GM12878 (cell line): ENCODE measurements around the gene ARHGAP21. TPM values are rescaled to one million over a fixed set of nuclear protein-coding genes. Genes with fewer than 3 reads are reported as not detected.

Source experiments
- ATAC-seq: fragments of 200-7000 bp; cut with Tn5 transposase; 3 replicates; pipeline ENCODE4 v1.9.1; 2020; ENCODE audit warnings: mild to moderate bottlenecking, moderate library complexity
- BruUV-seq: library from RNA; stranded (reverse); fragments of 400-500 nt; replicated peaks from 2 replicates; lab custom pipeline; 2021; lab: Mats Ljungman, UMichigan
- CTCF ChIA-PET: fragments of 300-600 bp; sonication (Branson Sonifier 250); formaldehyde crosslinking; extraction: SDS; loops from one replicate; lab custom pipeline; 2021; ENCODE audit warnings: inconsistent platforms; lab: Yijun Ruan, JAX
- POLR2A ChIA-PET: fragments of 350-600 bp; formaldehyde crosslinking; extraction: SDS; loops from one replicate; lab custom pipeline; 2021; ENCODE audit warnings: inconsistent platforms; lab: Charles Lee
- RAD21 ChIA-PET: fragments of 300-600 bp; sonication (Branson Sonifier 250); formaldehyde crosslinking; loops from one replicate; lab custom pipeline; 2023; ENCODE audit warnings: antibody characterized with exemption; ENCODE audit not compliant: unreplicated experiment; lab: Charles Lee
- SMC1A ChIA-PET: fragments of 300-600 bp; sonication (Branson Sonifier 250); formaldehyde crosslinking; loops from one replicate; lab custom pipeline; 2023; ENCODE audit not compliant: unreplicated experiment, uncharacterized antibody; lab: Charles Lee
- DNase-seq: peaks from one replicate; pipeline ENCODE4 v3.0.0-alpha.2; 2011; ENCODE audit warnings: low read depth, low spot score
- FAIRE-seq: peaks from 3 replicates; lab custom pipeline; 2011; peaks lifted over from hg19 to GRCh38; lab: Jason Lieb, UNC
- H2AFZ ChIP-seq: 2 replicates; pipeline ENCODE4 v1.6.0; 2011; ENCODE audit warnings: low read depth, low read length, control low read depth; ENCODE audit not compliant: control insufficient read depth
- H3K27ac ChIP-seq: 2 replicates; pipeline ENCODE4 v1.5.1; 2011; ENCODE audit warnings: control low read depth; ENCODE audit not compliant: control insufficient read depth, insufficient read depth
- H3K27me3 ChIP-seq, 2 experiments: replicated peaks in 1 of 2; 2 replicates each; pipeline versions ENCODE4 v1.6.0 to v1.6.1; 2011; ENCODE audit warnings: low read length in 1 of 2; ENCODE audit not compliant: control insufficient read depth in 2 of 2, insufficient read depth in 2 of 2
- H3K36me3 ChIP-seq, 2 experiments: 2 replicates each; pipeline ENCODE4 v1.5.1; 2011; ENCODE audit warnings: low read length in 1 of 2; ENCODE audit not compliant: control insufficient read depth in 2 of 2, insufficient read depth in 2 of 2
- H3K4me1 ChIP-seq: 2 replicates; pipeline ENCODE4 v1.6.1; 2011; ENCODE audit warnings: mild to moderate bottlenecking, low read length, moderate library complexity, mixed read lengths; ENCODE audit not compliant: control insufficient read depth, insufficient read depth
- H3K4me2 ChIP-seq: 2 replicates; pipeline ENCODE4 v1.6.0; 2011; ENCODE audit warnings: control low read depth; ENCODE audit not compliant: control insufficient read depth, insufficient read depth
- H3K4me3 ChIP-seq: fragments of 200-600 bp; sonication (generic); 2 replicates; pipeline ENCODE4 v1.5.1; 2016
- H3K79me2 ChIP-seq: 2 replicates; pipeline ENCODE4 v1.6.0; 2011; ENCODE audit warnings: low read length; ENCODE audit not compliant: control insufficient read depth, insufficient read depth
- H3K9ac ChIP-seq: 2 replicates; pipeline ENCODE4 v1.8.0; 2011; ENCODE audit warnings: low read length, control low read depth, mixed read lengths; ENCODE audit not compliant: control insufficient read depth, insufficient read depth
- H3K9me3 ChIP-seq: replicated peaks from 3 replicates; pipeline ENCODE4 v1.5.1; 2011; ENCODE audit warnings: mild to moderate bottlenecking, low read length; ENCODE audit not compliant: control insufficient read depth, insufficient read depth
- H4K20me1 ChIP-seq: 2 replicates; pipeline ENCODE4 v1.6.0; 2011; ENCODE audit not compliant: control insufficient read depth, insufficient read depth
- CBX3 ChIP-seq: fragments of 200-600 bp; sonication (generic); IDR thresholded peaks from 2 replicates; pipeline ENCODE4 v1.6.1; 2016; ENCODE audit warnings: low read depth, borderline replicate concordance
- CEBPB ChIP-seq, 2 experiments: fragments of 150-350 bp in 1 of 2; IDR thresholded peaks; 2 replicates each; pipeline ENCODE4 v1.6.1; 2012 to 2014; ENCODE audit warnings: low read depth in 2 of 2, low read length in 2 of 2, borderline replicate concordance in 1 of 2, inconsistent platforms in 1 of 2
- FOS ChIP-seq: IDR thresholded peaks from 3 replicates; pipeline ENCODE4 v1.6.1; 2011; ENCODE audit warnings: borderline replicate concordance; ENCODE audit not compliant: insufficient read length; ENCODE audit errors: extremely low read depth
- LARP7 ChIP-seq: fragments of 450-650 bp; IDR thresholded peaks from 2 replicates; pipeline ENCODE4 v1.6.1; 2017; ENCODE audit warnings: mild to moderate bottlenecking
- USF1 ChIP-seq: IDR thresholded peaks from 2 replicates; pipeline ENCODE4 v1.6.1; 2011; ENCODE audit warnings: borderline replicate concordance, low read depth, mild to moderate bottlenecking, moderate library complexity, mixed read lengths, low read length; ENCODE audit not compliant: insufficient read depth; ENCODE audit errors: extremely low read length
- ZBTB11 ChIP-seq: fragments of 450-650 bp; formaldehyde crosslinking; IDR thresholded peaks from 2 replicates; pipeline ENCODE4 v1.5.0; 2022; ENCODE audit warnings: mild to moderate bottlenecking, missing genetic modification characterization
- ZNF24 ChIP-seq: fragments of 450-650 bp; IDR thresholded peaks from 2 replicates; pipeline ENCODE4 v1.6.1; 2017; ENCODE audit warnings: antibody characterized with exemption, mild to moderate bottlenecking
- ZNF622 ChIP-seq: fragments of 450-650 bp; IDR thresholded peaks from 2 replicates; pipeline ENCODE4 v1.6.1; 2017; ENCODE audit warnings: mild to moderate bottlenecking, inconsistent platforms
- WGBS: methylation state at CpG from one replicate; pipeline ENCODE4 v1.1.6; 2016; ENCODE audit warnings: low lambda C conversion rate; ENCODE audit not compliant: insufficient replicate concordance, insufficient coverage; ENCODE audit errors: missing lambda C conversion rate; 5-methylcytosine and 5-hydroxymethylcytosine counted together
- in situ Hi-C: fragments of 300-500 bp; cut with MboI; formaldehyde crosslinking; loops from 9 replicates; pipeline ENCODE4 v1.14.3; 2018; ENCODE audit warnings: mixed read lengths
- intact Hi-C: fragments of 100-400 bp; cut with micrococcal nuclease; formaldehyde crosslinking; loops from one replicate; pipeline ENCODE4 v1.14.2; 2022; ENCODE audit not compliant: unreplicated experiment
- polyA plus RNA-seq, 11 experiments: library from polyadenylated mRNA; depleted of rRNA in 4 of 11; unstranded in 6 of 11; stranded (reverse) in 5 of 11; fragments of >200 nt; fragmentation: Nextera tagmentation in 4 of 11; fragmentation: Illumina TruSeq in 1 of 11; extraction: Ambion mirVana in 4 of 11; extraction: Trizol in 1 of 11; gene quantifications; 1 replicate in 1 of 11; 2 replicates in 10 of 11; pipeline versions ENCODE4 v1.2.1 to v1.2.3, GENCODE V29; 2011 to 2016; ENCODE audit warnings: inconsistent platforms in 2 of 11, missing spikeins in 2 of 11, low read depth in 1 of 11
- total RNA-seq, 4 experiments: library from RNA; depleted of rRNA in 3 of 4; stranded (reverse); fragments of >200 nt in 3 of 4; fragmentation: Illumina TruSeq in 1 of 4; extraction: Trizol in 1 of 4; gene quantifications; 2 replicates each; pipeline versions ENCODE4 v1.2.1 to v1.2.3, GENCODE V29; 2013 to 2021

The ARHGAP21 gene
- total and polyA plus RNA-seq, 10 of the 15 experiments (the other 5 are each of a cell fraction or from before 2014, with no cell fraction given), result 11.7 to 103 (median 37.6) TPM

GRCh38 chr10:24605141-24605540 lies 118.5 kb downstream of the ARHGAP21 start:
- Histone ChIP-seq H2AFZ (no peak overlapping the region), H4K20me1 (no peaks in the 10 kb centered on the region), H3K9ac (no peak overlapping the region), H3K27ac (no peak overlapping the region), H3K4me1 (no peaks in the 10 kb centered on the region), H3K9me3 (no peaks in the 10 kb centered on the region), H3K4me3 (no peak overlapping the region), H3K79me2 (no peaks in the 10 kb centered on the region), H3K4me2 (no peak overlapping the region), H3K27me3 (no peaks in the 10 kb centered on the region), H3K36me3 (peaks cover 0 to 2% of the 10 kb centered on the region in 2 experiments; a peak in 2 of 4 replicates)
- FAIRE-seq (no peak), DNase-seq (no peak), ATAC-seq (no peak)
- TF ChIP-seq FOS (no peak), CEBPB (IDR thresholded peaks at IDR 0.05; ENCODE audit: borderline replicate concordance in 1 of 2, low read depth in 2 of 2, low read length in 2 of 2) (no peak), ZNF622 (no peak), CBX3 (no peak), ZBTB11 (CRISPR knock-in tag) (no peak), ZNF24 (no peak), USF1 (no peak), LARP7 (no peak)
- intact Hi-C loops (no loop called here), in situ Hi-C loops (no loop called here)
- ChIA-PET CTCF (interaction anchor here (0.6 to 6.7 kb wide), 2 partner anchors 12 to 26 kb away, joined by 3 to 56 read pairs; no protein-coding TSS in a partner anchor), SMC1A (interaction anchor here (1.0 to 1.2 kb wide), 3 partner anchors 12 to 257 kb away, joined by 3 to 6 read pairs (median 3); no protein-coding TSS in a partner anchor), POLR2A (no interaction called here), RAD21 (interaction anchor here (1.6 kb wide), 1 partner anchor 475 kb away, joined by 3 read pairs; no protein-coding TSS in a partner anchor)
- WGBS, result 94% methylated on average over 3 of the region's 3 CpGs
- BruUV-seq, result no TSS peak
